Astrocyte (in vitro differentiated cells and primary cell): ENCODE results near the gene FMOD. TPM values are rescaled to one million over a fixed set of nuclear protein-coding genes. Genes with fewer than 3 reads are reported as not detected.
"Not testable (repeated sequence)": the region's sequence is repeated elsewhere in the genome, so short reads cannot be mapped to it uniquely, and the experiment has no call there.

ENCODE experiments used
- DNase-seq: peaks from one replicate; pipeline ENCODE4 v3.0.0-alpha.2; 2010; ENCODE audit warnings: low read depth
- FAIRE-seq: peaks from 2 replicates; lab custom pipeline; 2011; peaks lifted over from hg19 to GRCh38; lab: Jason Lieb, UNC
- H2AFZ ChIP-seq: 2 replicates; pipeline ENCODE4 v1.6.0; 2012; ENCODE audit warnings: low read depth, low read length, inconsistent platforms
- H3K27ac ChIP-seq: 2 replicates; pipeline ENCODE4 v1.5.1; 2011; ENCODE audit warnings: low read depth, low read length, inconsistent platforms
- H3K27me3 ChIP-seq: 2 replicates; pipeline ENCODE4 v1.6.0; 2011; ENCODE audit warnings: low read length, inconsistent platforms; ENCODE audit not compliant: insufficient read depth
- H3K36me3 ChIP-seq: 2 replicates; pipeline ENCODE4 v1.5.1; 2011; ENCODE audit warnings: low read length, inconsistent platforms; ENCODE audit not compliant: insufficient read depth
- H3K4me1 ChIP-seq: 2 replicates; pipeline ENCODE4 v1.5.1; 2011; ENCODE audit warnings: low read length, inconsistent platforms; ENCODE audit not compliant: insufficient read depth
- H3K4me2 ChIP-seq: 2 replicates; pipeline ENCODE4 v1.6.0; 2012; ENCODE audit warnings: low read length, inconsistent platforms
- H3K4me3 ChIP-seq: 2 replicates; pipeline ENCODE4 v1.5.1; 2011; ENCODE audit warnings: low read depth, mild to moderate bottlenecking, low read length, inconsistent platforms; ENCODE audit not compliant: insufficient read depth
- H3K79me2 ChIP-seq: 2 replicates; pipeline ENCODE4 v1.6.0; 2012; ENCODE audit warnings: mild to moderate bottlenecking, low read length, inconsistent platforms; ENCODE audit not compliant: insufficient read depth
- H3K9ac ChIP-seq: 2 replicates; pipeline ENCODE4 v1.6.0; 2012; ENCODE audit warnings: mild to moderate bottlenecking, low read length, inconsistent platforms
- H3K9me3 ChIP-seq: 2 replicates; pipeline ENCODE4 v1.5.1; 2012; ENCODE audit warnings: low read depth, mild to moderate bottlenecking, low read length, inconsistent platforms; ENCODE audit not compliant: insufficient read depth
- H4K20me1 ChIP-seq: 2 replicates; pipeline ENCODE4 v1.6.0; 2012; ENCODE audit warnings: low read length, inconsistent platforms; ENCODE audit not compliant: insufficient read depth
- H3K27ac Mint-ChIP-seq: one replicate; pipeline ENCODE4 v1.8.0; 2021; ENCODE audit warnings: mild to moderate bottlenecking, mixed read lengths; ENCODE audit not compliant: unreplicated experiment
- H3K27me3 Mint-ChIP-seq: one replicate; pipeline ENCODE4 v1.8.0; 2021; ENCODE audit warnings: low read depth, mixed read lengths; ENCODE audit not compliant: unreplicated experiment
- H3K36me3 Mint-ChIP-seq: one replicate; pipeline ENCODE4 v1.8.0; 2021; ENCODE audit warnings: low read depth, mixed read lengths; ENCODE audit not compliant: unreplicated experiment
- H3K4me1 Mint-ChIP-seq: one replicate; pipeline ENCODE4 v1.8.0; 2021; ENCODE audit warnings: low read depth, mixed read lengths; ENCODE audit not compliant: unreplicated experiment
- H3K4me3 Mint-ChIP-seq: one replicate; pipeline ENCODE4 v1.8.0; 2021; ENCODE audit warnings: mild to moderate bottlenecking, moderate library complexity, mixed read lengths; ENCODE audit not compliant: unreplicated experiment
- H3K9me3 Mint-ChIP-seq: one replicate; pipeline ENCODE4 v1.8.0; 2021; ENCODE audit warnings: mild to moderate bottlenecking, mixed read lengths; ENCODE audit not compliant: unreplicated experiment
- CTCF ChIP-seq: IDR thresholded peaks from 2 replicates; pipeline ENCODE4 v1.5.1; 2011; ENCODE audit warnings: low read depth, mild to moderate bottlenecking, inconsistent platforms, low read length, moderate library complexity; ENCODE audit not compliant: insufficient read depth
- EZH2 ChIP-seq: IDR thresholded peaks from 2 replicates; pipeline ENCODE4 v1.6.1; 2012; ENCODE audit warnings: mild to moderate bottlenecking, low read length, inconsistent platforms; ENCODE audit not compliant: insufficient read depth
- total RNA-seq: library from RNA; stranded (reverse); gene quantifications from 2 replicates; pipeline ENCODE4 v1.2.1, GENCODE V29; 2021

Gene FMOD
- total RNA-seq, 1 donor from 2014 or later = not detected

- Mint-ChIP-seq H3K4me3 (no peak overlapping the region), H3K27ac (no peak overlapping the region), H3K4me1 (peaks cover 11% of the 10 kb centered on the region), H3K27me3 (peaks cover 46% of the 10 kb centered on the region), H3K9me3 (no peaks in the 10 kb centered on the region), H3K36me3 (no peaks in the 10 kb centered on the region)
- peaks cover 6% of the 10 kb centered on the region for H3K4me1 ChIP-seq
- H3K9ac ChIP-seq = no peak overlapping the region
- FAIRE-seq (no peak), DNase-seq (no peak)
- no peak overlapping the region for H3K27ac ChIP-seq
- H3K4me3 ChIP-seq = no peak overlapping the region
- peaks cover 14% of the 10 kb centered on the region for H3K27me3 ChIP-seq
- peaks cover 9% of the 10 kb centered on the region for H3K79me2 ChIP-seq
- TF ChIP-seq EZH2 (no peak), CTCF (no peak)
- peaks cover 2% of the 10 kb centered on the region for H4K20me1 ChIP-seq
- H3K4me2 ChIP-seq = no peak overlapping the region
- H2AFZ ChIP-seq = no peak overlapping the region
- H3K9me3 ChIP-seq = no peaks in the 10 kb centered on the region
- H3K36me3 ChIP-seq = no peaks in the 10 kb centered on the region
Measured at GRCh38 chr1:203301331-203301668, 49.6 kb downstream of the FMOD start.

GRCh38 chr1:203300441-203301330 is 50.2 kb downstream of the FMOD start:
- Histone ChIP-seq H3K4me2 (no peak overlapping the region), H3K36me3 (no peaks in the 10 kb centered on the region), H3K4me1 (peaks cover 4% of the 10 kb centered on the region), H3K79me2 (peaks cover 3% of the 10 kb centered on the region), H3K4me3 (no peak overlapping the region), H3K9ac (no peak overlapping the region), H4K20me1 (no peaks in the 10 kb centered on the region), H3K27ac (no peak overlapping the region), H3K27me3 (peaks cover 14% of the 10 kb centered on the region), H3K9me3 (no peaks in the 10 kb centered on the region), H2AFZ (no peak overlapping the region)
- no peak for TF ChIP-seq EZH2
- H3K27ac Mint-ChIP-seq = no peak overlapping the region
- H3K9me3 Mint-ChIP-seq = no peaks in the 10 kb centered on the region
- DNase-seq (no peak), FAIRE-seq (no peak)
- no peaks in the 10 kb centered on the region for H3K36me3 Mint-ChIP-seq
- no peak overlapping the region for H3K4me3 Mint-ChIP-seq
- H3K4me1 Mint-ChIP-seq = peaks cover 11% of the 10 kb centered on the region
- peaks cover 48% of the 10 kb centered on the region for H3K27me3 Mint-ChIP-seq

DNA sequence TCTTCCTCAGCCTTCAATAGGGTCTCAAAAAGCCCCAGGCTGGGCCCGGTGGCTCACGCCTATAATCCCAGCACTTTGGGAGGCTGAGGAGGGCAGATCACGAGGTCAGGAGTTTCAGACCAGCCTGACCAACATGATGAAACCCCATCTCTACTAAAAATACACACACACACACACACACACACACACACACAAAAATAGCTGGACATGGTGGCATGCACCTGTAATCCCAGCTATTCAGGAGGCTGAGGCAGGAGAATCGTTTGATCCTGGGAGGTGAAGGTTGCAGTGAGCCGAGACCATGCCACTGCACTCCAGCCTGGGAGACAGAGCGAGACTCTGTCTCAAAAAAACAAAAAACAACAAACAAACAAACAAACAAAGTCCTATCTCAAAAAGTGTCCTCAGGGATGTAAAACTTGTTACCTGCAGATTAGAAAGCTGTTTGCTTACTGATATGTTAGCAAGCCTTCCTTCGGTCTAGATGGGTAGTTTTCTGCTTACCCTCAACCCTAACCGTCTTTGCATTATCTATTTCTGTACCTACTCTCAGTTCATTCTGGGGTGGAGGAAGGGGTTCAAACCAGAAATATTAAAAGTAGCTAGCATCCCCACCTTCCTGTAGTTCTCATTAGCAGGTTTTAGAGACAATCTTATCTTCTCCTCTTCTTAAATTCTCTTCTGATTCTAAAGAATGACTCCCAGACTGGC is 51.0 kb downstream of the FMOD start:
- DNase-seq, H3K27ac ChIP-seq, H3K27ac Mint-ChIP-seq, H3K4me2 ChIP-seq, H3K9me3 ChIP-seq, H4K20me1 ChIP-seq, H3K36me3 Mint-ChIP-seq, H3K4me1 ChIP-seq, H3K36me3 ChIP-seq, FAIRE-seq, H3K79me2 ChIP-seq, H3K4me3 ChIP-seq, H3K4me1 Mint-ChIP-seq, H3K9me3 Mint-ChIP-seq, H2AFZ ChIP-seq, H3K9ac ChIP-seq, H3K4me3 Mint-ChIP-seq: not testable (repeated sequence)
- peaks cover 18% of the 10 kb centered on the region for H3K27me3 ChIP-seq
- H3K27me3 Mint-ChIP-seq = peaks cover 54% of the 10 kb centered on the region
